Astrocyte (in vitro differentiated cells and primary cell): Measurements from ENCODE around the gene HTRA2.

Source experiments
- EZH2 ChIP-seq: IDR thresholded peaks from 2 replicates; pipeline ENCODE4 v1.6.1; 2012; ENCODE audit warnings: mild to moderate bottlenecking, low read length, inconsistent platforms; ENCODE audit not compliant: insufficient read depth
- TF ChIP-seq, protein P1 (sequence below): IDR thresholded peaks from 2 replicates; pipeline ENCODE4 v1.5.1; 2011; ENCODE audit warnings: low read depth, mild to moderate bottlenecking, inconsistent platforms, low read length, moderate library complexity; ENCODE audit not compliant: insufficient read depth

DNA sequence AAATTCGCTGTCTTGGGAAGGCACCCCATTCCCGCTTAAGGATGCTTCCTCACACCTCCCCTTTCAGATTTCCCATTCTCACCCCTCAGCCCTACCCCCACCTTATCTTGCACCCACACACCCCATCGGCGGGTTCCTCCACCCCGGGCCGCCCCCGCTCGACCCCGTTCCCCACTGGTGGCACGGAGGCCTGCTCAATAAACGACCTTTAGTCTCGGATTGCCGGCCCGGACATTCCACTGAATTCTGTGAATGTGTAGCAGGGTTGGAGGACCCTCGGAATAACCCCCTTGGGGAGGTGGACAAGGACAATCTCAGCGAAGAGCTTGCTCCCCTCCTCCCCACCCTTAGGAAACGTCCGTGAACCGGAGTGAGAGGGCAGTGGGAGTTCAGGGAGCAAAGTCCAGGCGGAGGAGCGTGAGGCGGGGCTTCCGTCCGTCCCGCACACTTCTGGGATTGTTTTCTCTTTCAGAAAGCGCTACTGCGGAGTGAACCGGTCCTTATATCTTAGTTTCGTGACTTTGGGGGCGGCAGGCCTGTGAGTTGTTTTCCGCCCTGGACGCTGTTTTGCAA is 27.5 kb upstream of the HTRA2 start:
- TF ChIP-seq, protein P1, sequence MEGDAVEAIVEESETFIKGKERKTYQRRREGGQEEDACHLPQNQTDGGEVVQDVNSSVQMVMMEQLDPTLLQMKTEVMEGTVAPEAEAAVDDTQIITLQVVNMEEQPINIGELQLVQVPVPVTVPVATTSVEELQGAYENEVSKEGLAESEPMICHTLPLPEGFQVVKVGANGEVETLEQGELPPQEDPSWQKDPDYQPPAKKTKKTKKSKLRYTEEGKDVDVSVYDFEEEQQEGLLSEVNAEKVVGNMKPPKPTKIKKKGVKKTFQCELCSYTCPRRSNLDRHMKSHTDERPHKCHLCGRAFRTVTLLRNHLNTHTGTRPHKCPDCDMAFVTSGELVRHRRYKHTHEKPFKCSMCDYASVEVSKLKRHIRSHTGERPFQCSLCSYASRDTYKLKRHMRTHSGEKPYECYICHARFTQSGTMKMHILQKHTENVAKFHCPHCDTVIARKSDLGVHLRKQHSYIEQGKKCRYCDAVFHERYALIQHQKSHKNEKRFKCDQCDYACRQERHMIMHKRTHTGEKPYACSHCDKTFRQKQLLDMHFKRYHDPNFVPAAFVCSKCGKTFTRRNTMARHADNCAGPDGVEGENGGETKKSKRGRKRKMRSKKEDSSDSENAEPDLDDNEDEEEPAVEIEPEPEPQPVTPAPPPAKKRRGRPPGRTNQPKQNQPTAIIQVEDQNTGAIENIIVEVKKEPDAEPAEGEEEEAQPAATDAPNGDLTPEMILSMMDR, result no peak
- no peak for TF ChIP-seq EZH2
